HUES6 (cell line): Measurements from ENCODE around the gene GLP2R.

ENCODE experiments used
- H3K27ac ChIP-seq: 2 replicates; pipeline ENCODE4 v1.7.0; 2013; ENCODE audit warnings: low read depth, mild to moderate bottlenecking, low read length, inconsistent platforms
- H3K27me3 ChIP-seq: 2 replicates; pipeline ENCODE4 v1.6.1; 2013; ENCODE audit warnings: low read length; ENCODE audit not compliant: control insufficient read depth, insufficient read depth
- H3K36me3 ChIP-seq: 2 replicates; pipeline ENCODE4 v1.6.1; 2013; ENCODE audit warnings: low read length; ENCODE audit not compliant: control insufficient read depth, insufficient read depth
- H3K4me1 ChIP-seq: 2 replicates; pipeline ENCODE4 v1.6.1; 2013; ENCODE audit warnings: low read length; ENCODE audit not compliant: control insufficient read depth, insufficient read depth
- H3K4me3 ChIP-seq: 2 replicates; pipeline ENCODE4 v1.5.1; 2013; ENCODE audit warnings: low read depth, low read length
- H3K9ac ChIP-seq: one replicate; pipeline ENCODE4 v1.6.1; 2013; ENCODE audit warnings: mild to moderate bottlenecking, low read length
- H3K9me3 ChIP-seq: 2 replicates; pipeline ENCODE4 v1.6.1; 2013; ENCODE audit warnings: low read depth, low read length; ENCODE audit not compliant: control insufficient read depth, insufficient read depth

The GLP2R gene

GRCh38 chr17:9922012-9922848 is 96.5 kb downstream of the GLP2R start:
- no peaks in the 10 kb centered on the region for H3K36me3 ChIP-seq
- H3K27ac ChIP-seq = no peak overlapping the region
- H3K9ac ChIP-seq = no peak overlapping the region
- H3K9me3 ChIP-seq = no peaks in the 10 kb centered on the region
- H3K4me3 ChIP-seq = no peak overlapping the region
- H3K4me1 ChIP-seq = no peaks in the 10 kb centered on the region
- no peaks in the 10 kb centered on the region for H3K27me3 ChIP-seq

GRCh38 chr17:9924735-9925191 is 99.0 kb downstream of the GLP2R start:
- no peaks in the 10 kb centered on the region for H3K4me1 ChIP-seq
- no peaks in the 10 kb centered on the region for H3K9me3 ChIP-seq
- no peak overlapping the region for H3K27ac ChIP-seq
- H3K36me3 ChIP-seq = no peaks in the 10 kb centered on the region
- no peaks in the 10 kb centered on the region for H3K27me3 ChIP-seq
- no peak overlapping the region for H3K4me3 ChIP-seq
- no peak overlapping the region for H3K9ac ChIP-seq

- Histone ChIP-seq H3K36me3 (no peaks in the 10 kb centered on the region), H3K9me3 (no peaks in the 10 kb centered on the region), H3K27ac (no peak overlapping the region), H3K27me3 (no peaks in the 10 kb centered on the region), H3K9ac (no peak overlapping the region), H3K4me1 (no peaks in the 10 kb centered on the region), H3K4me3 (no peak overlapping the region)
Measured at GRCh38 chr17:9925457-9925856, 99.7 kb downstream of the GLP2R start.

- Histone ChIP-seq H3K27me3 (no peaks in the 10 kb centered on the region), H3K4me1 (no peaks in the 10 kb centered on the region), H3K9ac (no peak overlapping the region), H3K4me3 (no peak overlapping the region), H3K36me3 (no peaks in the 10 kb centered on the region), H3K9me3 (no peaks in the 10 kb centered on the region), H3K27ac (no peak overlapping the region)
Measured at GRCh38 chr17:9926150-9926804, 100.6 kb downstream of the GLP2R start.

- Histone ChIP-seq H3K27me3 (no peaks in the 10 kb centered on the region), H3K27ac (no peak overlapping the region), H3K4me3 (no peak overlapping the region), H3K36me3 (no peaks in the 10 kb centered on the region), H3K9me3 (no peaks in the 10 kb centered on the region), H3K9ac (no peak overlapping the region), H3K4me1 (no peaks in the 10 kb centered on the region)
Measured at GRCh38 chr17:9928601-9929333, 103.0 kb downstream of the GLP2R start.

- Histone ChIP-seq H3K4me1 (no peaks in the 10 kb centered on the region), H3K27ac (no peak overlapping the region), H3K9ac (no peak overlapping the region), H3K36me3 (no peaks in the 10 kb centered on the region), H3K9me3 (no peaks in the 10 kb centered on the region), H3K27me3 (no peaks in the 10 kb centered on the region), H3K4me3 (no peak overlapping the region)
Measured at GRCh38 chr17:9929871-9930270, 104.1 kb downstream of the GLP2R start.

- no peak overlapping the region for H3K27ac ChIP-seq
- H3K9ac ChIP-seq = no peak overlapping the region
- no peaks in the 10 kb centered on the region for H3K27me3 ChIP-seq
- no peaks in the 10 kb centered on the region for H3K9me3 ChIP-seq
- H3K4me1 ChIP-seq = no peaks in the 10 kb centered on the region
- H3K36me3 ChIP-seq = no peaks in the 10 kb centered on the region
- H3K4me3 ChIP-seq = no peak overlapping the region
Measured at GRCh38 chr17:9931144-9931741, 105.5 kb downstream of the GLP2R start.

GRCh38 chr17:9932491-9932890 is 106.8 kb downstream of the GLP2R start:
- no peaks in the 10 kb centered on the region for H3K36me3 ChIP-seq
- H3K4me3 ChIP-seq = no peak overlapping the region
- H3K4me1 ChIP-seq = no peaks in the 10 kb centered on the region
- no peak overlapping the region for H3K27ac ChIP-seq
- no peak overlapping the region for H3K9ac ChIP-seq
- no peaks in the 10 kb centered on the region for H3K27me3 ChIP-seq
- no peaks in the 10 kb centered on the region for H3K9me3 ChIP-seq

GRCh38 chr17:9934331-9934730 is 108.6 kb downstream of the GLP2R start:
- Histone ChIP-seq H3K4me3 (no peak overlapping the region), H3K9ac (no peak overlapping the region), H3K9me3 (peaks cover 4% of the 10 kb centered on the region; the same call in 1 of the 2 replicates), H3K36me3 (no peaks in the 10 kb centered on the region), H3K27ac (no peak overlapping the region), H3K4me1 (no peaks in the 10 kb centered on the region), H3K27me3 (no peaks in the 10 kb centered on the region)

- Histone ChIP-seq H3K4me1 (no peaks in the 10 kb centered on the region), H3K9me3 (peaks cover 4% of the 10 kb centered on the region; the same call in 1 of the 2 replicates)
Measured at GRCh38 chr17:9935408-9935807, 109.7 kb downstream of the GLP2R start.

More at GRCh38 chr17:9935408-9935807, 109.7 kb downstream of the GLP2R start:
- Histone ChIP-seq H3K4me3 (no peak overlapping the region), H3K27me3 (no peaks in the 10 kb centered on the region), H3K27ac (no peak overlapping the region), H3K36me3 (no peaks in the 10 kb centered on the region), H3K9ac (no peak overlapping the region)
